Stimulated activated CD4-positive, alpha-beta T cell treated with anti-CD3 and anti-CD28 coated beads, Interleukin-15, amount 100 ng/mL, for 1 hour (primary cell): Measurements from ENCODE around the gene LAD1.

ENCODE experiments used
- DNase-seq, 2 donors: peaks; one replicate each; pipeline ENCODE4 v3.0.0-alpha.2; 2020; ENCODE audit warnings: low read depth in 1 of 2, low spot score in 1 of 2

Gene LAD1

DNA sequence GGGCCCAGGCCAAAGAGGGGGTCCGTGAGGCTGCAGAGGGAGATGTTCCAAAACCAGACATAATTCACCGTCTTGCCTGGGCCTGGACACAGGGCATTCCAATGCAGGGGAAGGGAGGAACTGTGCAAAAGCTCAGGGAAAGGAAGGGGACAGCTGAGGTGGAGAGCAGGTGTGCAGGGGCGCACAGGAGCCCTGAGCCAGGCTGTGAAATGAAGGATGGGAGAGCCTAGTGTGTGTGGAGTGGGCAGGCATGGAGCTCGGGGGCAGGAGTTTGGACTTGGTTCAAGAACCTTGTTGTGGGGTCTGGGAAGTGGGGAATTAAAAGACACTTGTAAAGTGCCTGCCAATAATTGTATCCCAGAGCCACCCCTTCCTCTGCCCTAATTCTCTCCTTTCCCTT lies 20.1 kb upstream of the LAD1 start:
- DNase-seq, result no peak

DNA sequence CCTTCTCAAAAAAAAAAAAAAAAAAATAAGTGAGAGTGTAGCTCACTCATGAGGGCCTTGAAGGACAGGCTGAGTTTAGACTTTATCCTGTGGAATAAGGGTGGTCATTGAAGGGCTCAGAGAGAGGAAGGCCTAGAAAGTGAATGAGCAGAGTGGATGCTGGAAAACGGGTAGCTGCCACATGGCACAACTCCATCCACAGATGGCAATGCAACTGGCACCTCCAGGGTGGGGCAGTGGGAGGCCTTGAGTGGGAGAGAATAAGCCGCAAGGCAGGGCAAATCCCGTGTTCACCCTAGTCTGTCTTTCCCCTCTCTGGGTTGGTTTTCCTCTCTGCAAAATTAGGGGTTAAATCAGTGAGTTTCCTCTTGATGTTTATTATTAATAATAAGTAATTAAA lies 19.3 kb upstream of the LAD1 start:
- DNase-seq, result no peak

DNA sequence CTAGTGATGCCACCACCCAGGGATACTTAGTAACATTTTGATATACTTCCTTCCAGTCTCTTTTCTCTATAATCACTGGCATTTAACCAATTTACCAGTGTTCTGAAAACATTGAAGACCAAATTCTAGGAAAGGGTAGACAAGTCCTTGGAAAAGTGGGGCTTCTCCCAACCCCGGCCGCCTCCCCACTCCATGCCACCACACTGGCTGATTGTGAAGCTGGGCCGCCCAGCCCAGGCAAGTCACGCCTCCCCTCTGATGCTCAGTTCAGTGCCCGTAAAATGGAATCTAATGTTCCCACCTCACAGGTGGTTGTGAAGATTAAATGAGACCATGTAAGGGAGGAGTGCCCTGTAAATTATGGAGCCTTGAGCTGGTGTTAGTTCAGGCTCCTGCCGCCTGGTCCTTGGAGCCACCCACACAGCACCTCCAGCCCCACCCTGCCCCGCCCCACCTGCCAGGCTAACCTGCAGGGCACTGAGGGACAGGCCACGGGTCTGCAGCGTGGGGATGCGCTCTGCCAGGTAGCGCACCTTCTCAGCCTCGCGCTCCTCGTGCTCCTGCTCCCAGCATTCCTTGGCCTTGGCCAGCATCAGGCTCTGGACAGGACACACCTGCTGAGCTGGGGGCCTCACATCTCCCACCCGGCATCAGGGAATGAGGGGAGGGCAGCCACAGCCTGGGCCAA lies 15.1 kb upstream of the LAD1 start:
- no peak for DNase-seq

DNA sequence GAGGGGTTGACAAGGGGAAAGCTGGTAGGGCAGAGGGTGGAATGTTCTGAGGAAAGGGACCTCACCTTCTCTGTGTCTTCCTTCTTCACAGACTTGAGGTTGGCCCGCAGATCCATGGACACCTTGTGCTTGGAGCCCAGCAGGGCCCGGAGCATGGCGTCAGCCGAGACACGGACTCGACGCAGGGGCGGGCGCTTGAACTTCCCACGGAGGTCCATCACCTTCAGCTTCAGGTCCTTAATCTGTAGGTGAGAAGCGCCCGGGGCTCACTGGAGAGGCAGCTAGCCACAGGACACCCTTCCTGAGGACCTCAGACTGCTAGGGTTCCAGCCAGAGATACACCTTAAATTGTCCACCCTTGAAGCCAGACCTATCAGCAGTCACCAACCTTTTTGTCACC lies 12.2 kb upstream of the LAD1 start:
- DNase-seq, result no peak

DNA sequence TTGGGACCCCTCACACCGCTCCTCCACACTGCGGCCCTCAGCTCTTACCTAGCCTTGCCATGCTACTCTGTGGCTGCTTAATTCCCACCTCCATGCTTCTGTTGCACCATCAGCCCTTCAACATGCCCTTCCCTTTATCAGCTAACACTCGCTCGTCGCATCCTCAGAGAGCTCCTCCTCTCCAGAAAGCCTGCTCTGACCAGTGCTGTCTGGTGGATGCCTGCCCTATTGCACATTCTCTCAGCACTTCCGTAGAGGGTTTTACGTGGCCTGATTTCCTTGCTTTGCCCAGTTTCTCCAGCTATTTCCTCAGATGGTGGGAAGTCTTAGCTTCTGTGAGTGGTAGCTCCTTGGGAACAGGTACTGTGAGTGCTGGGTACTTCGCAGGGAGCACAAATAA lies 10.3 kb upstream of the LAD1 start:
- no peak for DNase-seq

DNA sequence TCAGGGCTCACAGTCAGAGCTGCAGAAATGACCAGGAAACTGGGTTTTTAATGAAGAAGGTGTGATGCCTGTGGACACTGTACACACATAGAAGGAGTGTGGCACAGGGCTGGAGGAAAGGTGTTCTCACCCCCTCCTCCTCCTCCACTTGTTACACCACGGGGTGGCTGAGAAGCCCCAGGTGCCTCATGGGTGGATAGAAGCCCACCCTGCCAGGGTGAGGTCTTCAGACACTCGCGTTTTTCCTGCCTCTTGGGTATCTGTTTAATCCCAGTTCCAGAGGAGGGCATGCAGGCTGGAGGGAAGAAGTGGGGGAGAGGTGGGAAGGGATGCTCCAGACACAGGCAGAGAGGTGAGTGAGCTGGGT lies 9.7 kb upstream of the LAD1 start:
- DNase-seq, result no peak

DNA sequence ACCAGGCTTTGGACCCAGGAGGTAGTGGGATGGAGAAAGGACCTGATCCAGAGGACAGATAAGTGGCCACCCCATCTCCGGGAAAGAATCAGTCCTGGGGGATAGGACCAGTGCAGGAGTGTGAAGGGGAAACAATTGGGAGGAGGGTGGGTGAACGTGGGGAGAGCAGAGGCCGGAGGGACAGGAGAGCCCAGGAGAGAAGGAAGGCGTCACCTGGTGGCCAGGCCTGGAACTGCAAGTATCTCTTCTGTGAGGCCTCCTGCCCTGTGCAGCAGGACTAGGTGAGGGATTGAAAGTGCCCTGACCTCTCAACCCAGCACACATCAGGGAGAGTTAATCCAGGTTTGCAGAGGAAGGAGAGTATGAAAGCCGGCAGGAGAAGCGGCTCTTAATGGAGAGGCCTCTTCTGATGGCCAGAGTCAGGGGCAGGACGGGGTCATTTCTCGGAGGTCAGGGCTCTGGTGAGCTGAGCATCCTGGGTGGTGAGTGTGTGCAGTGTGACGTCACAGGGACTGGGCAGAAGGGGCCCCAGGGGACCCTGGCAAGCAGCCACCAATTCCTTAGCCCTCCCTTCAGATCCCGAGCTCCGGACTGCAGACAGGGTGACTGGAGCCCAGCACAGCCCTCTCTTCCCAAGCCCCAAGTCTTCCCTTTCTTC lies 9.2 kb upstream of the LAD1 start:
- DNase-seq, result peak; percentile 27 to 57

DNA sequence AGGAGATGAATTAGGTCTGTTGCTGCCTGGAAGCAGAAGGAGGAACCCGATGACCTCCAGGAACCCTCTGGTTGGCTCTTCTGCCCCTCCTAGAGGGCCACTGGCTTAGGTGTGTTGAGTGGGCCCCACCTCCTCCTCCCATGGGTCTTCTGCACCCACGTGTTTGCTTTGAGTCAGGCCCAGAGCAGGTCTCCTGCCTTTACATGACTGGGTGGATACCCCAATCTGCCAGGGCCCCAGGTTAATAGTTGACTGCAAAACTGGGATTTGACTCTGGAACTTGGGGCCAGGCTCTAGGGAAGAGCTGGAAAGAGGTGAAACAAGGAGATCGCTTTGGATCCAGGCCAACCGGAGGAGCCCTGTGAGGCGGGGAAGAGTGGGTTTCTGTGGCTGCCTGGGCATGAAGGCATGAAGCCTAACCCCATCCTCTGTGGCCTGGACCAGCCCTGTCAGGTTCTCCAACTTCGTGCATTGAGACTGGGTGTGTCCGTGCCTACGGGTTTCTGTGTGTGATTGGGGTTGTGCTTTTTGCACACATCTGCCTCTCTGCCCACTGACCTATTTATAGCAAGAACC lies 7.8 kb upstream of the LAD1 start:
- DNase-seq, result no peak

DNA sequence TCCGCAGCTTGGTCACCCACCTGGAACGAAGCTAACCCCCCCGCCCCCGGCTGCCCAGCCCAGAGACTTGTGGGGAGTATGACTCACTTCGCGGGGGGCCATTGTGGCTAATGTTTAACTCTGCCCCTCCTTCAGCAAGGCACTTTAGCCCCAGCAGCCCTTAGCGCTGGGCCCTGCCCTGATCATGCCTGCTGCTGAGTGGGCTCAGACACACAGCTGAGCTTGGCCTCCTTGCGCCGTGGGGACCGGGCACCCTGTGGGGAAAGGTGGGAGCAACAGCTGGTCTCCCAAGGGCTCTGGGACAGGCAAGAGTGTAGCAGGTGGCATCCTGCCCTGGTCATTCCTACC lies 6.3 kb upstream of the LAD1 start:
- no peak for DNase-seq

DNA sequence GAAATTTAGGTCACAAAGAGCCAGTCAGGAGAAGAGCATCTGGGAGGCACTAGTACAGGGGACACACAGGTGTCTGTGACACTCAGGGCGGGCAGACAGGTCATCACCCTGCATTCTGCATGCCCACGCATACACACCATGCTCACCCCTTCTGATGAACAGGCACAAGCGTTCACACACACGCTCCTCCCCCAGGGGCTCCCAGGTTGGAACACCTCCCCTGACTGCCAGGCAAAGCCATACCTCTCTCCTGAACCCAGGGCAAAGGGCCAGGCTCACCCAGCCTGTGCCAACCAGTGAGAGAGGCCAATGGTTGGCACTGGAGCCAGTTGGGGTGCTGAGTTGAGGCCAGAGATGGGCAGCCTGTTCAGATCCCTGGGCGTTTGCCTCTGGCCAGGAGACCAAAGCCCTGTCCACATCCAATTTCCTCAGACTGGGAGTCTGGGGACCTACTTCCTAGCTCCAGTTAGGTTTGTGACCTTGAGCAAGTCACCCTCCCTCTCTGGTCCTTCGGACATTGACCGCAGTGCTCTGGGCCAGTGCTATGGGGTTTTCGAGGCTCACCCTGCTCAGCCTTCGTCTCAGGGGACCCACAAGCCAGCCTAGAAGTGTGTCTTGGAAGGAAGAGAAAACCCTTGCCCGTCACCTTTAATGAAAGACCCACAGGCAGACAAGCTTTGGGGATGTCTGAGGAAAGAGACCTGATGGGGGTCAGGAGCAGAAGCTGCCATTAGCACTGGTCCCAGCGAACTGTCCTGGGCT lies 5.8 kb upstream of the LAD1 start:
- no peak for DNase-seq

DNA sequence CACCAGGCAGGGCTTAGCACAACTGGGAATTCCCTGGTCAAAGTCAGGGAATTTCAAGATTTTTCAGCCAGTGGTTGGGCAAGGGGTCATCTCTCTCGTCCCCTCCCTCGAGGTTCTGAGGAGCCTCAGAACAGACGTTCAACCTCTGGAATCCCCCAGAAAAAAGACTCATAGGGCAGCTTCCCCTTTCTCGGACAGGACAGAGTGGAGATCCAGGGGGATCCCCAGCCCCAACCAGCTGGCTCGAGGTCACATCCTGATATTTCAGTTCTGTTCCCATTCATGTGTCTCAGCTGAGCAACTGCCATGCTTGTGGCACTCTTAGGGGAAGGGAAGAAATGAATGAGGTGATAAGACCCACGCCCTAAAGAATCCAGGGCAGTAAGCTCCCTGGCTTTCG lies 4.9 kb upstream of the LAD1 start:
- DNase-seq, result no peak

DNA sequence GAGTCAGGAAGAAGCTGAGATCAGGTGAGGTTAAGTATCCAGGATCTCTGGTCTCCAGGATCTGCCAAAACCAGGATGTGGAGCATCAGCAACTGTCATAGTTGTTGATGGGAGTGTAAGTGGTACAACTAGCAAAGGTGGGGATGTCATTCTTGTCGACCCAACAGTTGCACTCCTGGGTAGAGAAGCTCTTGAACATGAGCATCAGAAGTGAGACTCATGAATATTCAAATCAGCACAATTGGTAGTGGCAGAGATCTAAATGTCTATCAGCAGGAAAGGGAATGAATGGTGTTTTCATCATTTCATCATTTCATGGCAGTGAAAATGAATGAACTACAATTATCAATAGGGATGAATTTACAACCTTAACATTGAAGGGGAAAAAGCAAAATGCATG lies 4.2 kb upstream of the LAD1 start:
- no peak for DNase-seq

DNA sequence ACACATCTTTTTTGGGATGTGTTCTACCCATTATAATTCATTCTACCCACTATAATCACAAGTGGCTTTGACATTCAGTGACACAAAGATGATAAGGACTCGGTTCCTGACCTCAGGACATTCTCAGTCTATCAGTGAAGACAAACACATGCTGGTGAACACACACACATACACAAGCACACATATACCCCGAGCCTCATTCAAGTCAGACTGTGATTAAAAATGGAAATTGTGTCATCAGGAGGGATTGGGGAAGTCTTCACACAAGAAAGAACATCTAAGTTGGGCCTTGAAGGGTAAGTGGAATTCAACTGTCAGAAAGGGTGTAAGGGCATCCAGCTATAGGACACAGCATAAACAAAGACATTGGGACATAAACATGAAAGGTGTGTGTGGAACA lies 2.6 kb upstream of the LAD1 start:
- no peak for DNase-seq

DNA sequence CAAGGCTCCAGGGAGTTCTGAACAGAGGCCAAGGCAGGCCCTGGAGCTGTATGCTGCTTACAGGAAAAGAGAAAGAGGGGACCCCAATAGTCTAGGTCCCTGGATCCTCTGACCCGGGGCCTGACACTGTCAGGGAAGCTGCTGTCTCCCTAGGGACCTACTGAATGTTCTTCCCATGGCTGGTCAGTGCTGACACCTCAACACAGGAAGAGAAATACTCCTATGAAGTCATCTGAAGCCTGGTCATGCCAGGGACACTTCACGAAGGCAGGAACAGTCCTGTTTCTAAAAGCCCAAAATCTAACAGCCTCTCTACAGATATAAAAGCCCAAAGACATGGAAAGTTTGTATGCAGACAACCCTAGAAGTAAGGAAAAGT lies 1.7 kb upstream of the LAD1 start:
- no peak for DNase-seq

DNA sequence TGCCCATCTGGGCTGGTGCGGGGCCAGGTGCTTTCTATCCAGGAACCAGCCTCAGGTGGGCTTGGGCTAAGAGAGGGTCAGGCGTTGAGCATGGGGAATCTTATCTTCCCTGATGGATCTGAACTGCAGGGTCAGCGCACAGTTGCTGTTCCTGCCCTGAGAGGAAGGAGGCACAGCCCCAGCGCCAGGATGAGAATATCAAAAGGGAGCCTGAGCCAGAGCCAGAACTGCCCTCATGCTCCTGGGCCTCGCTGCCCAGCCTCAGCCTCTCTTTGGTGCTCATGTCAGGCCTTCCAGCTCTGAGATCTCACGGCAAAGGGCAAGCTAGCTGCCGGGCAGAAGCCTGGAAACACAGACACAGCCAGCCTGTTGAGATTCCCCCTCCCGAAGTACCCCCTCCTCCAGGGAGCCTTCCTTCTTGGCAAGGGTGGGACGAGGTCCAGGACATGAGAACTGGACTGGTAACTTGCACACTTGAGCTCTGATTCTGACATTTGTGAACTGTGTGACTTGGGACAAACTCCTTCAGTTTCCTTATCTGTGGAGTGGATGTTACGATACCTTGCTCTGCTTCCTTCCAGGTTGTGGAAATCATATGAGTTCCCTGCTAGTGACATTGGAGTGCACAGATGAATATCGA lies 1.2 kb upstream of the LAD1 start:
- no peak for DNase-seq

DNA sequence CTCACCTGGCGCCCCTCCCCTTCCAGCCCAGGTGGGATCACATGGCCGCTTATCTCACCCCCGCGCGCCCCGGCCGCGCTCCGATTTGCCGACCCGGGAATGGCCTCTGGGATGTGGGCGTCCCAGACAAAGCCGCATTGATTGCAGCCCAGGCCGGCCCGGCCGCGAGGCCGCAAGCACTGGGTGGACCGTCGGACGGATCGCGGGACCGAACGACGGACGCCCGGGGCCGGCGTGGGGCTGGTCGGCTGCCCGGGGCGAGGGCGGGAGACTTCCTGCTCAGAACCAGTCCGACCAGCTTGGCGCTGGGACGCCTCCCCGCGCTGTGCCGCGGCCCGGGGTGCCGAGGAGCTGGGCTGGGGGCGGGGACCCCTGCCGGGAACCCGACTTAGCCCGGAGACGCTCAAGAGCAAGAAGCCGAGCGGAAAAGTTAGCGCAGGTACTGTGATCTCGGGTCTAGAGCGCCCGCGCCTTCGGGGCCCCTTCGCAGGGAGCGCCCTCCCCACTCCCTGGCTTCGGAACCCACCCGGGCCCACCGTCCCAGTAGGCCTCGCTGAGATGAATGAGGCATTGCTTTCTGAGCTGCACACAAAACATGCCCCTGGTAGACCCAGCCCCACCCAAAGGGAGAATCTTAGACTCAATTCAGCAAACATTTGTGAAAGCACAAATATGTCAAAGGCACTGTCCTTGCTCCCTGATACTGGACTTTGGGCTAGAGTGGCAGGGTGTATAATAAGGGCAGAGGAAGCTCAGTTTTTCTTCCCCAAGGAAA lies 415 bp upstream of the LAD1 start:
- no peak for DNase-seq

DNA sequence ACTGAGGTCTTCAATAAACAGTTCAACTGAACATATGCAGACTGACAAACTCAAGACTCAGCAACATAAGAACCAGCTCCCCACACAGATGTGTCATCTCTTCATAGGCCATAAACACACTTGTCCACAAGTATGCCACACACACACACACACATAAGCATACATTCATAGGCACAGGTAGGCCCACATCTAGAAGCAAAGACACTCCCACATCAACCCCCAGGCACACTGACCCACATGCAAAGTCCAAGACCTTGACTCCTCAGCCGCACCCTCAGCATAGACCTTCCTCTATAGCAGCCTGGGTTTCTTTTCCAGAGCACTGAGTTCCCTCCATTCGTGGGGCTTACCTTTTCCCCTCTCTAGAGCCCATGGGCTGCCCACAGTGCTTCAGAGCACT lies 1.4 kb downstream of the LAD1 start:
- no peak for DNase-seq

DNA sequence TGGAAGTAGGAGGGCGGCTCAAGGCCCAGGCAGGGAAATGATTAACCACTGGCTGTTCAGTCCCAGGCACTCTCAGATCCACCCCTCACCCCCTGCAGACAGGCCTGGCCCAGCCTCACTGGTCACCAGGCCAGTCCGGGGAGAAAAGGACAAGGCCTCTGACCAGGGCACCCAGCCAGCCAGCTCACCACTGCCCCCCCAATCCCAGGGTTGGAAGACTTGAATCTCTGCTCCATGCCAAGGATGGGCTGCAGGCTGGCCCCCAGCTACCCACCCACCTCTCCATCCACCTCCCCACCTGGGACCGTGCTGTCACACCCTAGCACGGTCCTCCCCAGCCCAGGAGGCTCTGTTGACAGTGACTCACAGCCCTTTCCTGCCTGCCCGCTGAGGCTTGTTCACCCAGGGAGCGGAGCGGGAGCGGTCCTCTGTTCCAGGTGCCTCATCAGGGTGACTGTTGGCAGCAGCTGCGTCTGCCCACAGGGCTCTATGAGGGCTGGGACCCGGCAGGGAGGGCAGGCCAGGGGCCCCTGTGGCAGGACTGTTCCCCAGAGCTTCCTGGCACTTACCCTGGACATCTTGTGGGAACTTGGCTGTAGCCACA lies 2.2 kb downstream of the LAD1 start:
- no peak for DNase-seq

DNA sequence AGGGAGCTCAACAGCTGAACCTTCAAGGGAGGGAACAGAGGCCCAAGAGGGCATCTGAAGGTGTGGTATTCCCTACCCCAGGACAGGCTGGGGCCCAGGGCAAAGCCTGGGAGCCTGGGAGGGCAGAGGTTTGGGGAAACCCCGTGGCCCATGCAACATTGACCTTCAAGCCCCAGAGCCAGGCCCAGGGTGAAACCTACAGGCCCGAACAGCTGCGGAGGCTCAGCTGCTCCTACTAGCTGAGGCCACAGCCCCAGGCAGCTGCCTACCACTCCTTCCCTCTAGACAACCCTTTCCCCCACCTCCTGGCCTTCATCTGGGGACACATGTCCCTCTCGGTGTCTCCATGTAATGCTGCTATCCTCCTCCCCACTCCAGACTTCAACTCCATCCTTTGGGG lies 3.2 kb downstream of the LAD1 start:
- no peak for DNase-seq

DNA sequence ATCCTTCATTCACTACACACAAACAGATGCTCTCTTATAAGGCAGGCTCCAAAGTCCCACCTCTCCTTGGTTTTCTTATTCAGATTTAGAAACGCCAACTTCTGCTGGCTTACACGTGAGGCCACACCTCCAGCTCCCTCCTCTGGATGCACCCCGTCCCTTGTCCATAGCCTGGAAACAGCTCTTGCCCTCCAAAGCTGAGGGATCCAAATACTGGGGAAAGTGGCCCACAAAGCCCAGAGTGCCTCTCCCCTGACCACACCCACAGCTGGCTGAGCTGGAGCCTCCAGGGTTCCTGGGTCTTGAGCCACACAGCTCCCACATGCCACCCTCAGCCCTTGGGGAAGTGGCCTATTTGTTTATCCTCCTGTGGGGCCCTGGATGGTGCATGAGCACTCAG lies 4.5 kb downstream of the LAD1 start:
- no peak for DNase-seq

DNA sequence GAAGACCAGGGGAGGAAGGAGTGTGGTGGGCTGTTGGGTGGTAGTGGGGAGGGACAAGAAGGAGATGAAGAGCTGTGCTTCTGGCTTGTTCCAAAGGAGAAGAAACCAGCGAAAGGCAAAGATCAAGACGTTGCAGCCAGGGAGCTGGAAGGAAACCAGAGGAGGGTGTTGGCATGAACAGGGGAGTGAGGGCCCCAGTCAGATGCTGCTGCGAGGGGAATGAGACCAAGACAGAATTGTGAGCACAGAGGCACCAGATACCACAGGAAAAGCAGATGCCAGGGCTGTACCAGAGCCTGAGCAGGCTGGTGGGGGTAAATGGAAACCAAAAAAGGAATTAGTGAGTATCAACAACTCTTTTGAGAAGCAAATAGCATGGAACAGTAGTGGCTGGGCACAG lies 6.0 kb downstream of the LAD1 start:
- no peak for DNase-seq
